Gastroesophageal sphincter (tissue), 4 donors: ENCODE results near the gene PCDHGC5. TPM values are rescaled to one million over a fixed set of nuclear protein-coding genes. Genes with fewer than 3 reads are reported as not detected.

ENCODE experiments used
- ATAC-seq: fragments of 150-250 bp; one replicate; pipeline ENCODE4 v1.9.1; 2016; ENCODE audit warnings: mild to moderate bottlenecking, moderate library complexity
- H3K27ac ChIP-seq, 4 donors: fragments of 200-600 bp; sonication (generic) in 3 of 4; 1 replicate in 3 of 4; 2 replicates in 1 of 4; pipeline ENCODE4 v1.5.1; 2016 to 2019
- H3K27me3 ChIP-seq: fragments of 200-600 bp; sonication (generic); one replicate; pipeline ENCODE4 v1.5.1; 2019
- H3K36me3 ChIP-seq, 2 donors: fragments of 200-600 bp; sonication (generic); one replicate each; pipeline ENCODE4 v1.5.1; 2019; ENCODE audit warnings: control low read depth in 1 of 2
- H3K4me1 ChIP-seq, 3 donors: fragments of 200-600 bp; sonication (generic); 1 replicate in 2 of 3; 2 replicates in 1 of 3; pipeline ENCODE4 v1.5.1; 2016 to 2019; ENCODE audit warnings: control low read depth in 2 of 3
- H3K4me3 ChIP-seq, 2 donors: fragments of 200-600 bp; sonication (generic); one replicate each; pipeline ENCODE4 v1.5.1; 2019; ENCODE audit warnings: mild to moderate bottlenecking in 1 of 2, moderate library complexity in 1 of 2
- H3K9me3 ChIP-seq, 3 donors: fragments of 200-600 bp; sonication (generic); one replicate each; pipeline ENCODE4 v1.5.1; 2017 to 2019; ENCODE audit warnings: control low read depth in 2 of 3
- CTCF ChIP-seq, 4 experiments: fragments of 200-600 bp in 2 of 4; fragments of 450-650 bp in 2 of 4; sonication (generic) in 1 of 4; IDR thresholded peaks; one replicate each; pipeline ENCODE4 v1.5.1; 2017 to 2019; ENCODE audit warnings: antibody characterized with exemption in 4 of 4, mild to moderate bottlenecking in 2 of 4, moderate library complexity in 2 of 4
- EP300 ChIP-seq: sonication (generic); formaldehyde crosslinking; IDR thresholded peaks from one replicate; pipeline ENCODE4 v1.6.1; 2017; ENCODE audit warnings: antibody characterized with exemption, mild to moderate bottlenecking
- POLR2A ChIP-seq, 2 donors: fragments of 450-650 bp; IDR thresholded peaks; one replicate each; pipeline ENCODE4 v1.6.1; 2017; ENCODE audit warnings: antibody characterized with exemption in 2 of 2, mild to moderate bottlenecking in 2 of 2, moderate library complexity in 1 of 2
- POLR2AphosphoS5 ChIP-seq: sonication (generic); formaldehyde crosslinking; IDR thresholded peaks from one replicate; pipeline ENCODE4 v1.6.1; 2017; ENCODE audit warnings: antibody characterized with exemption
- WGBS, 2 donors: methylation state at CpG; one replicate each; pipeline ENCODE4 v1.1.5; 2018; ENCODE audit warnings: low coverage in 1 of 2; 5-methylcytosine and 5-hydroxymethylcytosine counted together
- total RNA-seq, 4 donors: library from RNA; depleted of rRNA; stranded (reverse); fragments of >200 nt; gene quantifications; one replicate each; pipeline ENCODE4 v1.1.0, GENCODE V29; 2016

PCDHGC5 gene
- total RNA-seq, 4 donors from 2014 or later: 0.07 to 5.1 (median 1.8) TPM

GRCh38 chr5:141518618-141519015, 29.7 kb downstream of the PCDHGC5 start:
- WGBS, 2 donors: 100% methylated on average over 1 of the region's 1 CpG
- Histone ChIP-seq H3K27ac (peak overlapping the region in 1 of 4 donors; percentile 13), H3K9me3 (no peaks in the 10 kb centered on the region), H3K4me3 (no peak overlapping the region), H3K36me3 (peaks cover 0 to 33% of the 10 kb centered on the region in 2 donors), H3K4me1 (peaks cover 2 to 83% (median 33%) of the 10 kb centered on the region in 3 donors), H3K27me3 (no peaks in the 10 kb centered on the region)
- TF ChIP-seq CTCF (IDR thresholded peaks at IDR 0.05): no peak
- TF ChIP-seq EP300: no peak
- no peak for TF ChIP-seq POLR2A (IDR thresholded peaks at IDR 0.05)
- no peak for TF ChIP-seq POLR2AphosphoS5
- ATAC-seq: no peak

GRCh38 chr5:141519605-141520565, 31.0 kb downstream of the PCDHGC5 start:
- WGBS, 2 donors: 59 to 61% methylated on average over 3 of the region's 3 CpGs
- H3K4me1 ChIP-seq: peaks cover 2 to 82% (median 30%) of the 10 kb centered on the region in 3 donors

GRCh38 chr5:141521244-141521781, 32.4 kb downstream of the PCDHGC5 start:
- Histone ChIP-seq H3K36me3 (peaks cover 0 to 43% of the 10 kb centered on the region in 2 donors), H3K4me1 (peaks cover 0 to 78% (median 27%) of the 10 kb centered on the region in 3 donors), H3K4me3 (no peak overlapping the region), H3K9me3 (no peaks in the 10 kb centered on the region), H3K27me3 (no peaks in the 10 kb centered on the region), H3K27ac (peak overlapping the region; percentile 37 to 73 (median 64))
- 9 to 26% methylated on average over 2 of the region's 2 CpGs for WGBS, 2 donors
- peak; percentile 54 for ATAC-seq
- TF ChIP-seq CTCF (IDR thresholded peaks at IDR 0.05) (no peak), POLR2AphosphoS5 (peak; percentile 43)

More at GRCh38 chr5:141519605-141520565, 31.0 kb downstream of the PCDHGC5 start:
- Histone ChIP-seq H3K9me3 (no peaks in the 10 kb centered on the region), H3K36me3 (peaks cover 0 to 38% of the 10 kb centered on the region in 2 donors), H3K27me3 (no peaks in the 10 kb centered on the region), H3K27ac (peak overlapping the region in 3 of 4 donors; percentile 36 to 73 (median 59)), H3K4me3 (no peak overlapping the region)
- ATAC-seq: no peak
- no peak for TF ChIP-seq EP300
- TF ChIP-seq CTCF (IDR thresholded peaks at IDR 0.05): no peak
- no peak for TF ChIP-seq POLR2A (IDR thresholded peaks at IDR 0.05)
- no peak for TF ChIP-seq POLR2AphosphoS5

- no peak for ATAC-seq
- peaks cover 0 to 77% (median 24%) of the 10 kb centered on the region in 3 donors for H3K4me1 ChIP-seq
- no peak overlapping the region for H3K4me3 ChIP-seq
- peak overlapping the region in 3 of 4 donors; percentile 59 to 76 (median 69) for H3K27ac ChIP-seq
- WGBS, 2 donors: 44% methylated on average over 2 of the region's 2 CpGs; no CpG with 5 or more reads in 1 of the 2 donors
- no peaks in the 10 kb centered on the region for H3K27me3 ChIP-seq
- no peaks in the 10 kb centered on the region for H3K9me3 ChIP-seq
- peaks cover 0 to 43% of the 10 kb centered on the region in 2 donors for H3K36me3 ChIP-seq
- TF ChIP-seq CTCF (IDR thresholded peaks at IDR 0.05) (no peak), POLR2AphosphoS5 (no peak), POLR2A (IDR thresholded peaks at IDR 0.05) (no peak), EP300 (no peak)
These were observed 33.4 kb downstream of the PCDHGC5 start for GRCh38 chr5:141522301-141522700.
